Osteocyte (in vitro differentiated cells): ENCODE results near the gene HSF2. TPM values are rescaled to one million over a fixed set of nuclear protein-coding genes. Genes with fewer than 3 reads are reported as not detected.

Experiments
- DNase-seq: peaks from one replicate; pipeline ENCODE4 v3.0.0; 2021; ENCODE audit warnings: mixed read lengths; ENCODE audit not compliant: unreplicated experiment; ENCODE audit errors: extremely low spot score
- H3K27ac Mint-ChIP-seq: one replicate; pipeline ENCODE4 v1.8.0; 2021; ENCODE audit warnings: mild to moderate bottlenecking, mixed read lengths; ENCODE audit not compliant: unreplicated experiment
- H3K27me3 Mint-ChIP-seq: one replicate; pipeline ENCODE4 v1.8.0; 2021; ENCODE audit warnings: mixed read lengths; ENCODE audit not compliant: unreplicated experiment
- H3K36me3 Mint-ChIP-seq: one replicate; pipeline ENCODE4 v1.8.0; 2021; ENCODE audit warnings: mixed read lengths; ENCODE audit not compliant: unreplicated experiment
- H3K4me1 Mint-ChIP-seq: one replicate; pipeline ENCODE4 v1.8.0; 2021; ENCODE audit warnings: mixed read lengths; ENCODE audit not compliant: unreplicated experiment
- H3K4me3 Mint-ChIP-seq: one replicate; pipeline ENCODE4 v1.8.0; 2021; ENCODE audit warnings: mild to moderate bottlenecking, moderate library complexity, mixed read lengths; ENCODE audit not compliant: unreplicated experiment
- H3K9me3 Mint-ChIP-seq: one replicate; pipeline ENCODE4 v1.8.0; 2021; ENCODE audit warnings: mixed read lengths; ENCODE audit not compliant: unreplicated experiment
- total RNA-seq: library from RNA; stranded (reverse); gene quantifications from 2 replicates; pipeline ENCODE4 v1.2.1, GENCODE V29; 2021
- TF ChIP-seq, protein P1 (sequence below): fragments of 200-600 bp; sonication (generic); IDR thresholded peaks from 2 replicates; pipeline ENCODE4 v1.5.0; 2021; ENCODE audit warnings: antibody characterized with exemption, mild to moderate bottlenecking, moderate library complexity

The HSF2 gene
- total RNA-seq, 1 donor from 2014 or later, result 15.5 TPM

DNA sequence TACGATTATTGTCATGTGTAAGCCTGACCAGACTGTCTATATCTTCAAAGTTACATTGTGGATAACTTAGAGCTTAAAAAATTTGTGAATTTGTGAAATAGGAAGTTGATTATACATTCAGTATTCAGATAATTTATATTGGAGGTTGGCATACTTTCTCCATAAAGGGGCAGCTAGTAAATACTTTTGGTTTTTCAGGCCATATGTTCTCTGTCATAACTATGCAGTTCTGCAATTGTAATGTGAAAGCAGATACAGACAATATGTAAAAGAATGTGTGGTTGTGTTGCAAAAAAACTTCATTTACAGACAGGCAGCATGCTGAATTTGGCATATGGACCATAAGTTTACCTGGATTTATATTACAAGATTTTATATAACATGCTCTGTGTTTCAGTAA is 29.3 kb downstream of the HSF2 start:
- Mint-ChIP-seq H3K4me1 (peaks cover 3% of the 10 kb centered on the region), H3K4me3 (no peak overlapping the region), H3K9me3 (no peaks in the 10 kb centered on the region), H3K27me3 (no peaks in the 10 kb centered on the region), H3K36me3 (peaks cover 46% of the 10 kb centered on the region), H3K27ac (no peak overlapping the region)
- DNase-seq, result no peak
- TF ChIP-seq, protein P1, sequence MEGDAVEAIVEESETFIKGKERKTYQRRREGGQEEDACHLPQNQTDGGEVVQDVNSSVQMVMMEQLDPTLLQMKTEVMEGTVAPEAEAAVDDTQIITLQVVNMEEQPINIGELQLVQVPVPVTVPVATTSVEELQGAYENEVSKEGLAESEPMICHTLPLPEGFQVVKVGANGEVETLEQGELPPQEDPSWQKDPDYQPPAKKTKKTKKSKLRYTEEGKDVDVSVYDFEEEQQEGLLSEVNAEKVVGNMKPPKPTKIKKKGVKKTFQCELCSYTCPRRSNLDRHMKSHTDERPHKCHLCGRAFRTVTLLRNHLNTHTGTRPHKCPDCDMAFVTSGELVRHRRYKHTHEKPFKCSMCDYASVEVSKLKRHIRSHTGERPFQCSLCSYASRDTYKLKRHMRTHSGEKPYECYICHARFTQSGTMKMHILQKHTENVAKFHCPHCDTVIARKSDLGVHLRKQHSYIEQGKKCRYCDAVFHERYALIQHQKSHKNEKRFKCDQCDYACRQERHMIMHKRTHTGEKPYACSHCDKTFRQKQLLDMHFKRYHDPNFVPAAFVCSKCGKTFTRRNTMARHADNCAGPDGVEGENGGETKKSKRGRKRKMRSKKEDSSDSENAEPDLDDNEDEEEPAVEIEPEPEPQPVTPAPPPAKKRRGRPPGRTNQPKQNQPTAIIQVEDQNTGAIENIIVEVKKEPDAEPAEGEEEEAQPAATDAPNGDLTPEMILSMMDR, result no peak

DNA sequence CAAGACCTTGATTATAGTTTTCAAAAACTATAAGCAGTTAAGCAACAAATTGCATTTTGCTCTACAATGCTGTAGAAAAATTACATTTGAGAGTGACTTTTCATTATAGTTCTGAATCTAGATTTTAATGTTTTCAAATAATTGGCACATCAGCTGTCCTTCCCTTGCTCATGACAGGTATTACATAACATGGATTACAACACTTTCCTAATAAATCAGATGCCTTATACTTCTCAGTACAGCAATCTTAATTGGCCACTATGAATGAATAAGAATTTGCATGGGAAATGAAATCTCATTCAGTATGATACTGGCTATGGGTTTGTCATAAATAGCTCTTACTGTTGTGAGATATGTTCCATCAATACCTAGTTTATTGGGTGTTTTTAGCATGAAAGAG is 29.9 kb downstream of the HSF2 start:
- DNase-seq, result no peak
- Mint-ChIP-seq H3K4me1 (peaks cover 3% of the 10 kb centered on the region), H3K9me3 (no peaks in the 10 kb centered on the region), H3K4me3 (no peak overlapping the region), H3K27ac (no peak overlapping the region), H3K36me3 (peaks cover 43% of the 10 kb centered on the region), H3K27me3 (no peaks in the 10 kb centered on the region)
- TF ChIP-seq, protein P1, result no peak

DNA sequence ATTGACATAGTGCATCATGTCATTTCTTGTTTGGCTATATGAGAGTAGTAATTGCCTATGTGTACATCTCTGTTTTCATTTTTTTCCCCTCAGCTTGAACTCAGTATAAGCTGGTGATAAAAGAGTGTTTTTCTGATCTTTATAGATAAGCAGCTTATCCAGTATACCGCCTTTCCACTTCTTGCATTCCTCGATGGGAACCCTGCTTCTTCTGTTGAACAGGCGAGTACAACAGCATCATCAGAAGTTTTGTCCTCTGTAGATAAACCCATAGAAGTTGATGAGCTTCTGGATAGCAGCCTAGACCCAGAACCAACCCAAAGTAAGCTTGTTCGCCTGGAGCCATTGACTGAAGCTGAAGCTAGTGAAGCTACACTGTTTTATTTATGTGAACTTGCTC is 32.3 kb downstream of the HSF2 start:
- peaks cover 3% of the 10 kb centered on the region for H3K4me1 Mint-ChIP-seq
- DNase-seq, result no peak
- peaks cover 48% of the 10 kb centered on the region for H3K36me3 Mint-ChIP-seq
- H3K27ac Mint-ChIP-seq, result no peak overlapping the region
- H3K9me3 Mint-ChIP-seq, result no peaks in the 10 kb centered on the region
- H3K27me3 Mint-ChIP-seq, result no peaks in the 10 kb centered on the region
- H3K4me3 Mint-ChIP-seq, result no peak overlapping the region
- TF ChIP-seq, protein P1, result no peak

DNA sequence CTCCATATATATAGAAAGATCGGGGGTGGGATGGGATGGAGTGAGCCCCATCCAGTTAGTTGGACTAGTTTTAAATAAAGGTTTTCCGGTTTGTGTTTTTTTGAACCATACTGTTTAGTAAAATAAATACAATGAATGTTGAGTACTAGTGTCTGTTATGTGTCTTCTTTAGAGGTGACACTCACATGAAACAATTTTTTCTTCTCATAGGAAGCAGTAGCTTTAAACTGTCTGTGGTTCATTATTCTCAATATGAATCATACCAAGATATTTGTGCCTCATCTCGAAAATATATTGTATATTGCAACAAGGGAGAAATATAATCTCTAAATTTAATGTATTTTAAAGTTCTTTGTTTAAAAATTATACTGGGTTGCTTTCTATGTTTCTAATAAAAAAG is 33.4 kb downstream of the HSF2 start:
- no peak overlapping the region for H3K27ac Mint-ChIP-seq
- TF ChIP-seq, protein P1, result no peak
- H3K36me3 Mint-ChIP-seq, result peaks cover 53% of the 10 kb centered on the region
- no peaks in the 10 kb centered on the region for H3K27me3 Mint-ChIP-seq
- H3K4me3 Mint-ChIP-seq, result no peak overlapping the region
- H3K4me1 Mint-ChIP-seq, result no peaks in the 10 kb centered on the region
- peaks cover 6% of the 10 kb centered on the region for H3K9me3 Mint-ChIP-seq
- no peak for DNase-seq

DNA sequence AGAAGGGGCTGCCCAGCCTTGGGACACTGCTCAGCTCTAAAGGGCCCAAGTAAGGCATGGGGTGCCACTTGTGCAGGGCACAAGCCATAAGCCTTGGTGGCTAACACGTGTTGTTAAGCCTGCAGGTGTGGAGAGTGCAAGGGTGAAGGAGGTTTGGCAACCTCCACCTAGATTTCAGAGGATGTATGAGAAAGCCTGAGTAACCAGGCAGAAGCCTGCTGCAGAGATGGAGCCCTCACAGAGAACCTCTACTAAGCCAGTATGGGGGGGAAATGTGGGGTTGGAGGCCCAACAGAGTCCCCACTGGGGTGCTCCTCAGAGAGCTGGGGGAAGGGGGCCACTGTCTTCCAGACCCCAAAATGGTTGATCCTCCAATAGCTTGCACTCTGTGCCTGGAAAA is 39.5 kb downstream of the HSF2 start:
- TF ChIP-seq, protein P1, result no peak
- Mint-ChIP-seq H3K27me3 (no peaks in the 10 kb centered on the region), H3K36me3 (peaks cover 75% of the 10 kb centered on the region), H3K9me3 (peaks cover 17% of the 10 kb centered on the region), H3K4me3 (no peak overlapping the region), H3K27ac (no peak overlapping the region), H3K4me1 (no peaks in the 10 kb centered on the region)
- no peak for DNase-seq
